Adrenal gland (tissue), 12 donors: ENCODE measurements around the gene OR11H6. TPM values are rescaled to one million over a fixed set of nuclear protein-coding genes. Genes with fewer than 3 reads are reported as not detected.
"Not testable (repeated sequence)": the region's sequence is repeated elsewhere in the genome, so short reads cannot be mapped to it uniquely, and the experiment has no call there.

ENCODE experiments used
- DNase-seq, 7 donors: peaks; one replicate each; pipeline ENCODE4 v3.0.0-alpha.2; 2019 to 2020
- H3K27ac ChIP-seq, 5 donors: fragments of 200-600 bp; sonication (generic) in 4 of 5; 1 replicate in 3 of 5; 2 replicates in 2 of 5; pipeline versions ENCODE4 v1.5.1 to v1.8.0; 2016 to 2020; ENCODE audit warnings: mild to moderate bottlenecking in 1 of 5
- H3K27me3 ChIP-seq: fragments of 200-600 bp; 2 replicates; pipeline ENCODE4 v1.8.0; 2021
- H3K36me3 ChIP-seq, 2 donors: fragments of 200-600 bp; replicated peaks in 1 of 2; 1 replicate in 1 of 2; 2 replicates in 1 of 2; pipeline versions ENCODE4 v1.5.1 to v1.8.0; 2018 to 2022
- H3K4me1 ChIP-seq, 2 donors: fragments of 200-600 bp; replicated peaks in 1 of 2; 1 replicate in 1 of 2; 2 replicates in 1 of 2; pipeline versions ENCODE4 v1.5.1 to v1.8.0; 2018 to 2021
- H3K4me3 ChIP-seq, 4 donors: fragments of 200-600 bp; sonication (generic) in 3 of 4; one replicate each; pipeline ENCODE4 v1.5.1; 2016 to 2018
- H3K9me3 ChIP-seq, 3 donors: fragments of 200-600 bp; sonication (generic) in 1 of 3; replicated peaks in 1 of 3; 1 replicate in 2 of 3; 2 replicates in 1 of 3; pipeline versions ENCODE4 v1.5.1 to v1.8.0; 2016 to 2021
- CTCF ChIP-seq, 6 experiments: fragments of 450-650 bp in 4 of 6; fragments of 200-600 bp in 2 of 6; sonication (generic) in 1 of 6; IDR thresholded peaks; 1 replicate in 5 of 6; 2 replicates in 1 of 6; pipeline versions ENCODE4 v1.5.1 to v1.8.0; 2016 to 2021; ENCODE audit warnings: antibody characterized with exemption in 6 of 6, mild to moderate bottlenecking in 2 of 6, moderate library complexity in 1 of 6
- POLR2A ChIP-seq, 2 donors: fragments of 450-650 bp; IDR thresholded peaks; one replicate each; pipeline ENCODE4 v1.6.1; 2017; ENCODE audit warnings: antibody characterized with exemption in 2 of 2, mild to moderate bottlenecking in 2 of 2, moderate library complexity in 1 of 2
- WGBS, 4 donors: extraction: QIAGEN DNeasy Blood & Tissue Kit in 2 of 4; methylation state at CpG; one replicate each; pipeline versions ENCODE4 v1.1.5 to v1.1.7; 2013 to 2017; 5-methylcytosine and 5-hydroxymethylcytosine counted together
- intact Hi-C, 2 donors: fragments of 100-400 bp; cut with DNase I; formaldehyde crosslinking; loops; one replicate each; pipeline versions ENCODE4 v1.14.1 to v1.15.0; 2022 to 2023
- polyA plus RNA-seq, 3 donors: library from polyadenylated mRNA; stranded (reverse); fragments of 200-250 nt in 2 of 3; fragments of 350-450 nt in 1 of 3; fragmentation: Illumina TruSeq in 1 of 3; extraction: RNeasy Lipid Tissue Mini Kit (QIAGEN cat#74804) in 1 of 3; gene quantifications; one replicate each; pipeline ENCODE4 v1.2.3, GENCODE V29; 2013 to 2014
- total RNA-seq, 9 donors: library from RNA; depleted of rRNA in 4 of 9; stranded (reverse); fragments of >200 nt in 4 of 9; fragments of 120-200 nt in 1 of 9; fragmentation: NEBNext Ultra II Directional in 1 of 9; extraction: Animal tissue kit (Norgen Biotek cat#: 25700) in 1 of 9; gene quantifications; one replicate each; pipeline versions ENCODE4 v1.1.0 to v1.2.4, GENCODE V29; 2013 to 2023
- donor health status: healthy with polysubstance abuse.
- donor health status: Bipolar disorder and iron deficiency.
- donor health status: DM: yes; HTN: yes; CAD: no.
- donor health status: DM: no; HTN: no; CAD: no.
- donor health status: DM: no; HTN: no; CAD: no.
- donor health status: DM: yes; HTN: yes; CAD: no.

The OR11H6 gene
- total and polyA plus RNA-seq, 12 donors: not detected

- Histone ChIP-seq H3K27me3 (no peaks in the 10 kb centered on the region), H3K36me3 (no peaks in the 10 kb centered on the region), H3K27ac (no peak within 1 kb of the TSS), H3K4me1 (no peaks in the 10 kb centered on the region), H3K9me3 (no peaks in the 10 kb centered on the region), H3K4me3 (no peak within 1 kb of the TSS)
- 21 to 60% (median 38%) methylated on average over 1 of the region's 1 CpG for WGBS, 4 donors
- TF ChIP-seq POLR2A (IDR thresholded peaks at IDR 0.05) (no peak), CTCF (IDR thresholded peaks at IDR 0.05) (no peak)
- intact Hi-C loops: no loop called here
- DNase-seq: no peak
These were observed 32.9 kb upstream of the OR11H6 start, which contains the start of gene OR11G2 for GRCh38 chr14:20190596-20190995. OR11G2 (plus strand) TSS chr14:20190896; CDS start chr14:20197438, 6,542 bp downstream.

DNA sequence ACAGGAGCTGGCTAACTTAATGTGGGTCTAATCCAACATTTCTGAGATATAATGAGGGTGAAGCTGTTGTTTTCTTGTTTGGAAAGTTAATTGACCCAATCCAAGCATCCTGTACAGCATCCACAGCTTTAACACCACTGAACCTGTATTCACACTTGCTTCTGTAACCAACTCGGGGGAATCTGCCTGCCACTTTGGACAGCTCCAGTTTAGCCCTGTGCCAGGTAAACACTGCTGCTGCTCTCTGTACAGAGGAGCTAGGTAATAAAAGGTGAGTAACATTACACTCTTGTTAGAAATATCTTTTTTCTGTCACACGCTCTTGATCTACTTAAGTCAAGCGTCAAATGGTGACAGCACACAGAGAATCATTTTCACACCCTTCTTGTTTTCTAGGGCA lies 32.1 kb upstream of the OR11H6 start:
- intact Hi-C loops: no loop called here
- no peak for DNase-seq
- Histone ChIP-seq H3K27me3 (no peaks in the 10 kb centered on the region), H3K4me3 (no peak overlapping the region), H3K4me1 (no peaks in the 10 kb centered on the region), H3K9me3 (no peaks in the 10 kb centered on the region), H3K27ac (no peak overlapping the region), H3K36me3 (no peaks in the 10 kb centered on the region)
- 60 to 70% (median 66%) methylated on average over 3 of the region's 3 CpGs for WGBS, 4 donors
- TF ChIP-seq CTCF (IDR thresholded peaks at IDR 0.05) (no peak), POLR2A (IDR thresholded peaks at IDR 0.05) (no peak)

DNA sequence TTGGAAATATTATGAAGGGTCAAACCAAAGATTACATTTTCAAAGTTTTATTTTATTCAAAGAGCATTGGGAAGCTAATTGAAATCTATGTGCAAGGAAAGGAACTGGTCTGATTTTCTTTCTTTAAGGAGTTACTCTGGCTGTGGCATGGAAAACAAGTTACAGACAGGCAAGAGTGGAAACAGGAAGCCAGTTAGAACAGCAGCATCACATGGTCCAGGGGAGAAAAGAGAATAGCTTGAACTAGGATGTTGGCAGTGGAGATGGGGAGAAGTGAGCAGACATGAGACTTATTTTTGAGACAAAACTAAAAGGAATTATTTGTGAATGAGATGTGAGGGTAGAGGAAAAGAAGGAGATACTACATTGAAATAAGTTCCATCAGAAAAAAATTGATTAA lies 29.4 kb upstream of the OR11H6 start:
- H3K9me3 ChIP-seq: no peaks in the 10 kb centered on the region
- TF ChIP-seq POLR2A (IDR thresholded peaks at IDR 0.05) (no peak), CTCF (IDR thresholded peaks at IDR 0.05) (no peak)
- H3K27ac ChIP-seq: no peak overlapping the region
- intact Hi-C loops: no loop called here
- H3K27me3 ChIP-seq: no peaks in the 10 kb centered on the region
- no peaks in the 10 kb centered on the region for H3K4me1 ChIP-seq
- no peak for DNase-seq
- no peaks in the 10 kb centered on the region for H3K36me3 ChIP-seq
- no peak overlapping the region for H3K4me3 ChIP-seq

DNA sequence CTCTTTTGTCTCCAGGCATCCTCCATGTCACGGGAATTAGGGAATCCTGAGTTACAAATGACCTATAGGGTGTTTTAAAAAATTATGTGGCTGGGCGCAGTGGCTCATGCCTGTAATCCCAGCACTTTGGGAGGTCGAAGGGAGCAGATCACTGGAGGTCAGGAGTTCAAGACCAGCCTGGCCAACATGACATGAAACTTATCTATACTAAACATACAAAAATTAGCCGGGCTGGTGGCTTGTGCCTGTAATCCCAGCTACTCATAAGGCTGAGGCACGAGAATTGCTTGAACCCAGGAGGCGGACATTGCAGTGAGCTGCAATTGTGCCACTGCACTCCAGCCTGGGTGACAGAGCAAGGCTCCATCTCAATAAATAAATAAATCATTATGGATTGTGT lies 28.3 kb upstream of the OR11H6 start:
- 56 to 65% (median 63%) methylated on average over 6 of the region's 6 CpGs for WGBS, 4 donors
- DNase-seq: not testable (repeated sequence)

DNA sequence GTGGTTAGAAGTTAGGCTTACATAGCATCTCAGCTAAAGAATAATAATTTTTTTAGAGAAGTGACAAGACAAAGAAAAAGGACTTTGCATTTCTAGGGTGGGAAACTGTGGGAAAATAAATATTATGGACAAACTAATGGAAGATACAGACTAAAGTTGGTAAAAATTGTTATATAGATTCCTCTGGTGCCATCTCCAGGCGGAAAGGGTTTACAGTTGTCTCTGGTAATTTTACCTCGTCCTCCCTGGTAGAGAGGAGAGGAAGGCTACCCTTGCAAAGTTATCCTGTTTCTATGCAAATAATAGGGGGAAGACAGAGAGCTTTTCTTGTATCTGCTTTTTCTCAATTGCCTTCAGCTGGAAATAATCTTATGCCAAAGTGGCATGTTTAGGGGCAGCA lies 27.6 kb upstream of the OR11H6 start:
- intact Hi-C loops: no loop called here
- no peak for DNase-seq
- H3K36me3 ChIP-seq: no peaks in the 10 kb centered on the region
- peak in 1 of 6 experiments; percentile 10 for TF ChIP-seq CTCF (IDR thresholded peaks at IDR 0.05)
- no peak for TF ChIP-seq POLR2A (IDR thresholded peaks at IDR 0.05)
- 16 to 34% (median 23%) methylated on average over 2 of the region's 2 CpGs for whole genome bisulfite sequencing, 4 donors
- H3K27ac ChIP-seq: no peak overlapping the region
- H3K4me1 ChIP-seq: no peaks in the 10 kb centered on the region
- no peaks in the 10 kb centered on the region for H3K27me3 ChIP-seq
- H3K9me3 ChIP-seq: no peaks in the 10 kb centered on the region
- H3K4me3 ChIP-seq: no peak overlapping the region

More for the DNA sequence above, 28.3 kb upstream of the OR11H6 start:
- H3K27me3 ChIP-seq, H3K36me3 ChIP-seq, H3K27ac ChIP-seq, intact Hi-C loops, H3K4me1 ChIP-seq, H3K9me3 ChIP-seq, H3K4me3 ChIP-seq: not testable (repeated sequence)
